Loucy (cell line): ENCODE results near the gene TBL1XR1.

Source experiments
- H2AFZ ChIP-seq: fragments of 200-600 bp; sonication (generic); 2 replicates; pipeline ENCODE4 v1.6.0; 2016; ENCODE audit warnings: antibody characterized with exemption, mild to moderate bottlenecking, low read length, moderate library complexity
- H3F3A ChIP-seq: fragments of 200-600 bp; 2 replicates; pipeline ENCODE4 v1.6.0; 2016; ENCODE audit warnings: antibody characterized with exemption, low read depth, mild to moderate bottlenecking
- H3K27me3 ChIP-seq: fragments of 200-600 bp; sonication (generic); 2 replicates; pipeline ENCODE4 v1.6.1; 2014; ENCODE audit warnings: low read length, mild to moderate bottlenecking; ENCODE audit not compliant: insufficient read depth, poor library complexity, severe bottlenecking
- H3K36me3 ChIP-seq: fragments of 200-600 bp; sonication (generic); 2 replicates; pipeline ENCODE4 v1.6.1; 2016; ENCODE audit warnings: low read length; ENCODE audit not compliant: insufficient read depth
- H3K4me1 ChIP-seq: fragments of 200-600 bp; sonication (generic); 2 replicates; pipeline ENCODE4 v1.5.1; 2014; ENCODE audit warnings: low read length, mild to moderate bottlenecking; ENCODE audit not compliant: insufficient read depth, poor library complexity, severe bottlenecking
- H3K4me2 ChIP-seq: fragments of 200-600 bp; sonication (generic); 2 replicates; pipeline ENCODE4 v1.6.0; 2014; ENCODE audit warnings: antibody characterized with exemption, low read length, low read depth, mild to moderate bottlenecking; ENCODE audit not compliant: poor library complexity, severe bottlenecking
- H3K4me3 ChIP-seq: fragments of 200-600 bp; sonication (generic); 2 replicates; pipeline ENCODE4 v1.5.1; 2014; ENCODE audit warnings: low read length, mild to moderate bottlenecking, mixed read lengths; ENCODE audit not compliant: poor library complexity, severe bottlenecking
- H3K79me2 ChIP-seq: fragments of 200-600 bp; sonication (generic); 2 replicates; pipeline ENCODE4 v1.6.1; 2014; ENCODE audit warnings: low read length; ENCODE audit not compliant: insufficient read depth
- H3K9ac ChIP-seq: fragments of 200-600 bp; sonication (generic); 2 replicates; pipeline ENCODE4 v1.6.0; 2014; ENCODE audit warnings: mild to moderate bottlenecking, low read depth, low read length, moderate library complexity; ENCODE audit not compliant: poor library complexity, severe bottlenecking
- H3K9me2 ChIP-seq: fragments of 200-600 bp; sonication (generic); replicated peaks from 2 replicates; pipeline ENCODE4 v1.6.1; 2016; ENCODE audit warnings: low read depth, low read length, mixed read lengths
- H3K9me3 ChIP-seq: fragments of 200-600 bp; sonication (generic); 2 replicates; pipeline ENCODE4 v1.6.1; 2014; ENCODE audit warnings: mild to moderate bottlenecking, antibody characterized with exemption, low read length, low read depth; ENCODE audit not compliant: insufficient read depth
- H4K20me1 ChIP-seq: fragments of 200-600 bp; sonication (generic); 2 replicates; pipeline ENCODE4 v1.6.0; 2014; ENCODE audit warnings: antibody characterized with exemption, low read length, mild to moderate bottlenecking; ENCODE audit not compliant: insufficient read depth, poor library complexity, severe bottlenecking
- EZH2phosphoT487 ChIP-seq: fragments of 200-600 bp; IDR thresholded peaks from 2 replicates; pipeline ENCODE4 v1.6.1; 2018; ENCODE audit warnings: antibody characterized with exemption, mild to moderate bottlenecking, moderate library complexity, borderline replicate concordance
- TF ChIP-seq, protein P1 (sequence below): fragments of 200-600 bp; sonication (generic); conservative IDR thresholded peaks from 2 replicates; pipeline ENCODE4 v1.5.1; 2014; ENCODE audit warnings: mild to moderate bottlenecking, antibody characterized with exemption, low read length

The TBL1XR1 gene

DNA sequence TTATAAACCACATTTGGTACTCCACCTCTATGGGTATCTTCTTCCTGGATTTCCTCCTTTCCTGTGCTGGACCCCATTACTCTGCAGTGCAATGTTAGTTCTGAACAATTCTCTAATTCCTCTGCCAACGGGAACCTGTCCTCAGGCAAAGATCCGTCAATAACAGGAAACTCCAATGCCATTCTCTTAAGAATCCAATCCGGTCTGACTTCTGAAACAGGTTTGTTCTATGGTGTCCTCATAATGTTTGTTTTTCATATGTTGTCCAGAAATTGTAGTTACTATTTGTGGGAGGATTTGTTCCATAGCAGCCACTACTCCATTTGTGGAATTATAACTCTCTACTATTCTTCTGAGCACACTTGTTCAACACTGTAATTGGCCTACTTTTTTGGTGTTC, 112.7 kb downstream of the TBL1XR1 start:
- Histone ChIP-seq H4K20me1 (peaks cover 93% of the 10 kb centered on the region), H3K79me2 (peaks cover 97% of the 10 kb centered on the region), H2AFZ (no peak overlapping the region), H3K9ac (no peak overlapping the region), H3K27me3 (no peaks in the 10 kb centered on the region), H3K4me1 (peaks cover 14% of the 10 kb centered on the region), H3K36me3 (peaks cover 20% of the 10 kb centered on the region; the same call in 1 of the 2 replicates), H3K4me2 (no peak overlapping the region), H3K9me3 (no peaks in the 10 kb centered on the region), H3K4me3 (no peak overlapping the region), H3F3A (no peaks in the 10 kb centered on the region), H3K9me2 (no peaks in the 10 kb centered on the region)
- TF ChIP-seq EZH2phosphoT487, result no peak
- TF ChIP-seq, protein P1, sequence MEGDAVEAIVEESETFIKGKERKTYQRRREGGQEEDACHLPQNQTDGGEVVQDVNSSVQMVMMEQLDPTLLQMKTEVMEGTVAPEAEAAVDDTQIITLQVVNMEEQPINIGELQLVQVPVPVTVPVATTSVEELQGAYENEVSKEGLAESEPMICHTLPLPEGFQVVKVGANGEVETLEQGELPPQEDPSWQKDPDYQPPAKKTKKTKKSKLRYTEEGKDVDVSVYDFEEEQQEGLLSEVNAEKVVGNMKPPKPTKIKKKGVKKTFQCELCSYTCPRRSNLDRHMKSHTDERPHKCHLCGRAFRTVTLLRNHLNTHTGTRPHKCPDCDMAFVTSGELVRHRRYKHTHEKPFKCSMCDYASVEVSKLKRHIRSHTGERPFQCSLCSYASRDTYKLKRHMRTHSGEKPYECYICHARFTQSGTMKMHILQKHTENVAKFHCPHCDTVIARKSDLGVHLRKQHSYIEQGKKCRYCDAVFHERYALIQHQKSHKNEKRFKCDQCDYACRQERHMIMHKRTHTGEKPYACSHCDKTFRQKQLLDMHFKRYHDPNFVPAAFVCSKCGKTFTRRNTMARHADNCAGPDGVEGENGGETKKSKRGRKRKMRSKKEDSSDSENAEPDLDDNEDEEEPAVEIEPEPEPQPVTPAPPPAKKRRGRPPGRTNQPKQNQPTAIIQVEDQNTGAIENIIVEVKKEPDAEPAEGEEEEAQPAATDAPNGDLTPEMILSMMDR, result no peak

DNA sequence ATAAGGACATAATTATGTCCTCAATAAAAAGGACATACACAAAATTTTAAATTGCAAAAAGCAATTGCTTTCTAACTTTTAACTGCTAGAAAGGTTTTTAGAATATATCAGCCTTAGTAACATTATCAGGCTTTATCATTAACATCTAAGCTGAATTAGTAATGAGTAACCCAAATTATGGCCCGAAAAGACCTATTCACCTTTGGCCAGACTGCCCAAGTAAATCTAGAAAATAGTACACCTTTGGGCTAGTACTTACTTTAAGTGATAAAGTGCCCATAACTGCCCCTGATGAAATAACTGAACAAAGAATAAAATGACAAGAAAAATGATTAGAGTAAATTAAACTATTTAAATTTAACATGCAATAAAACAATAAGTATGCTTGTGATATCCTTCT, 117.2 kb downstream of the TBL1XR1 start:
- no peaks in the 10 kb centered on the region for H3K27me3 ChIP-seq
- H4K20me1 ChIP-seq, result peaks cover 88% of the 10 kb centered on the region
- no peak overlapping the region for H3K9ac ChIP-seq
- H2AFZ ChIP-seq, result no peak overlapping the region
- H3F3A ChIP-seq, result no peaks in the 10 kb centered on the region
- peaks cover 4% of the 10 kb centered on the region for H3K4me1 ChIP-seq
- peaks cover 97% of the 10 kb centered on the region for H3K79me2 ChIP-seq
- TF ChIP-seq, protein P1, result no peak
- no peak for TF ChIP-seq EZH2phosphoT487
- H3K9me2 ChIP-seq, result no peaks in the 10 kb centered on the region
- H3K4me3 ChIP-seq, result no peak overlapping the region
- no peaks in the 10 kb centered on the region for H3K9me3 ChIP-seq
- H3K36me3 ChIP-seq, result peaks cover 19% of the 10 kb centered on the region; the same call in 1 of the 2 replicates
- H3K4me2 ChIP-seq, result no peak overlapping the region

DNA sequence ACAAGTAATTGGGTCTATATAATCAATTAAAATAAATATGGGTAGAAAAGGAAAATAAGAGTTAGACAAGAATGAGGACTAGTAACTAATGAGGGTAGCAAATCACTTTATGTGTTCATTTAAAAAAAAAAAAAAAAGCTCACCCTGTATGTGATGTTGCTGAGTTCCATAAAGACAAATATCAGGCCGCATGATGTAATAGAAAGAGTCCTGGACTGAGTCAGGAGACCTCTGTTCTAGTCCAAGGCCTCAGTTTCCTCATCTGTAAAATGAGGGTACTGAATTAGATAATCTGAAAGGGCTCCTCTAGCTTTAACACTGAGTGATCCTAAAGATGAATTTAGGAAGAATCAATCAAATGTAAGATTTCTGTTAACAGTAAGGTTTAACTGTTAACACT, 117.6 kb downstream of the TBL1XR1 start:
- TF ChIP-seq EZH2phosphoT487, result no peak
- TF ChIP-seq, protein P1, result no peak
- H3F3A ChIP-seq, result no peaks in the 10 kb centered on the region
- peaks cover 97% of the 10 kb centered on the region for H3K79me2 ChIP-seq
- no peaks in the 10 kb centered on the region for H3K4me1 ChIP-seq
- no peaks in the 10 kb centered on the region for H3K27me3 ChIP-seq
- H3K9me2 ChIP-seq, result no peaks in the 10 kb centered on the region
- H4K20me1 ChIP-seq, result peaks cover 88% of the 10 kb centered on the region
- H3K36me3 ChIP-seq, result peaks cover 24% of the 10 kb centered on the region; the same call in 1 of the 2 replicates
- H3K4me3 ChIP-seq, result no peak overlapping the region
- H3K4me2 ChIP-seq, result no peak overlapping the region
- H3K9ac ChIP-seq, result no peak overlapping the region
- H2AFZ ChIP-seq, result no peak overlapping the region
- no peaks in the 10 kb centered on the region for H3K9me3 ChIP-seq
